Epithelial cell of esophagus (primary cell): ENCODE data around the gene TMEM219.

Experiments
- DNase-seq: peaks from one replicate; pipeline ENCODE4 v3.0.0; 2010; ENCODE audit warnings: low read depth
- H3K4me3 ChIP-seq: 2 replicates; pipeline ENCODE4 v1.5.1; 2011; ENCODE audit warnings: mild to moderate bottlenecking, low read length, control low read depth
- CTCF ChIP-seq: IDR thresholded peaks from 2 replicates; pipeline ENCODE4 v1.5.1; 2011; ENCODE audit warnings: low read depth, mild to moderate bottlenecking, low read length, control low read depth, inconsistent platforms; ENCODE audit not compliant: insufficient read depth; ENCODE audit errors: missing control alignments

TMEM219 gene

GRCh38 chr16:29984137-29984763 is 22.4 kb downstream of the TMEM219 start:
- TF ChIP-seq CTCF = no peak
- no peak overlapping the region for H3K4me3 ChIP-seq
- DNase-seq = no peak

GRCh38 chr16:29984764-29985147 is 22.9 kb downstream of the TMEM219 start:
- no peak for DNase-seq
- H3K4me3 ChIP-seq = no peak overlapping the region
- TF ChIP-seq CTCF = no peak

- H3K4me3 ChIP-seq = no peak overlapping the region
- DNase-seq = no peak
- no peak for TF ChIP-seq CTCF
Measured at GRCh38 chr16:29985271-29985811, 23.5 kb downstream of the TMEM219 start.

- DNase-seq = no peak
- no peak overlapping the region for H3K4me3 ChIP-seq
- TF ChIP-seq CTCF = no peak
Measured at GRCh38 chr16:29986231-29986630, 24.4 kb downstream of the TMEM219 start.

- no peak for DNase-seq
- H3K4me3 ChIP-seq = no peak overlapping the region
- TF ChIP-seq CTCF = no peak
Measured at GRCh38 chr16:29986931-29987330, 25.1 kb downstream of the TMEM219 start.

- DNase-seq = no peak
- H3K4me3 ChIP-seq = no peak overlapping the region
- TF ChIP-seq CTCF = no peak
Measured at GRCh38 chr16:29987371-29988085, 25.6 kb downstream of the TMEM219 start.
